Gastrocnemius medialis (tissue), 4 donors: ENCODE measurements around the gene AHDC1.

ENCODE experiments used
- CTCF ChIP-seq, 5 experiments: fragments of 450-650 bp in 3 of 5; fragments of 200-600 bp in 2 of 5; sonication (generic) in 2 of 5; IDR thresholded peaks in 4 of 5; conservative IDR thresholded peaks in 1 of 5; 1 replicate in 4 of 5; 2 replicates in 1 of 5; pipeline ENCODE4 v1.5.1; 2016 to 2019; ENCODE audit warnings: antibody characterized with exemption in 5 of 5, mild to moderate bottlenecking in 3 of 5, moderate library complexity in 3 of 5
- POLR2A ChIP-seq, 2 donors: fragments of 450-650 bp; IDR thresholded peaks; one replicate each; pipeline ENCODE4 v1.6.1; 2017; ENCODE audit warnings: antibody characterized with exemption in 2 of 2, mild to moderate bottlenecking in 2 of 2, moderate library complexity in 2 of 2

GRCh38 chr1:27594564-27595510, 9.1 kb downstream of the AHDC1 start:
- TF ChIP-seq CTCF (IDR thresholded peaks at IDR 0.05 in 4 of 5, conservative IDR thresholded peaks at IDR 0.05 in 1 of 5) (no peak), POLR2A (IDR thresholded peaks at IDR 0.05) (no peak)
